ENCODE data around the gene KCNH8. TPM values are rescaled to one million over a fixed set of nuclear protein-coding genes. Genes with fewer than 3 reads are reported as not detected.

The KCNH8 gene
- total RNA-seq, 1 donor from 2014 or later: 2.3 TPM

- H3K36me3 Mint-ChIP-seq: no peaks in the 10 kb centered on the region
- Histone ChIP-seq H3K79me2 (ENCODE audit: low read depth) (no peaks in the 10 kb centered on the region), H4K20me1 (ENCODE audit: low read depth) (no peaks in the 10 kb centered on the region), H3K36me3 (no peaks in the 10 kb centered on the region), H3K27me3 (no peaks in the 10 kb centered on the region), H3K4me3 (no peak overlapping the region), H3F3A (ENCODE audit: low read depth) (no peaks in the 10 kb centered on the region), H3K9me3 (ENCODE audit: low read depth) (no peaks in the 10 kb centered on the region), H2AFZ (replicated peaks) (no peak overlapping the region), H3K4me1 (no peaks in the 10 kb centered on the region), H3K4me2 (no peak overlapping the region), H3K27ac (no peak overlapping the region), H3K9ac (no peak overlapping the region)
- no peaks in the 10 kb centered on the region for H3K9me3 Mint-ChIP-seq
- TF ChIP-seq EZH2 (IDR thresholded peaks at IDR 0.05): no peak
- TF ChIP-seq CTCF (IDR thresholded peaks at IDR 0.05): no peak
- no peak for TF ChIP-seq EZH2phosphoT487 (IDR thresholded peaks at IDR 0.05)
- no peak overlapping the region for H3K4me3 Mint-ChIP-seq
- peaks cover 12% of the 10 kb centered on the region for H3K4me1 Mint-ChIP-seq
- no peaks in the 10 kb centered on the region for H3K27me3 Mint-ChIP-seq (ENCODE audit: insufficient read depth, low read depth)
- H3K27ac Mint-ChIP-seq: no peak overlapping the region
- DNase-seq (ENCODE audit: low spot score): peak; percentile 2
Measured at GRCh38 chr3:19334120-19334519, 185.8 kb downstream of the KCNH8 start.

GRCh38 chr3:19338769-19339168, 190.5 kb downstream of the KCNH8 start:
- no peaks in the 10 kb centered on the region for H3K27me3 Mint-ChIP-seq (ENCODE audit: insufficient read depth, low read depth)
- Histone ChIP-seq H3K27me3 (no peaks in the 10 kb centered on the region), H3K36me3 (no peaks in the 10 kb centered on the region), H3K9ac (no peak overlapping the region), H3K79me2 (ENCODE audit: low read depth) (no peaks in the 10 kb centered on the region), H4K20me1 (ENCODE audit: low read depth) (no peaks in the 10 kb centered on the region), H3K4me1 (no peaks in the 10 kb centered on the region), H2AFZ (replicated peaks) (no peak overlapping the region), H3K4me2 (no peak overlapping the region), H3K4me3 (no peak overlapping the region), H3K9me3 (ENCODE audit: low read depth) (no peaks in the 10 kb centered on the region), H3F3A (ENCODE audit: low read depth) (no peaks in the 10 kb centered on the region), H3K27ac (no peak overlapping the region)
- H3K36me3 Mint-ChIP-seq: no peaks in the 10 kb centered on the region
- H3K4me1 Mint-ChIP-seq: peaks cover 17% of the 10 kb centered on the region
- TF ChIP-seq EZH2 (IDR thresholded peaks at IDR 0.05) (no peak), EZH2phosphoT487 (IDR thresholded peaks at IDR 0.05) (no peak), CTCF (IDR thresholded peaks at IDR 0.05) (no peak)
- no peak overlapping the region for H3K4me3 Mint-ChIP-seq
- H3K9me3 Mint-ChIP-seq: peaks cover 2% of the 10 kb centered on the region
- no peak overlapping the region for H3K27ac Mint-ChIP-seq
- no peak for DNase-seq (ENCODE audit: low spot score)

GRCh38 chr3:19342389-19342788, 194.1 kb downstream of the KCNH8 start:
- Mint-ChIP-seq H3K4me1 (peaks cover 14% of the 10 kb centered on the region), H3K36me3 (no peaks in the 10 kb centered on the region), H3K9me3 (peaks cover 2% of the 10 kb centered on the region), H3K27ac (no peak overlapping the region), H3K4me3 (no peak overlapping the region), H3K27me3 (ENCODE audit: insufficient read depth, low read depth) (no peaks in the 10 kb centered on the region)
- TF ChIP-seq EZH2phosphoT487 (IDR thresholded peaks at IDR 0.05) (no peak), CTCF (IDR thresholded peaks at IDR 0.05) (no peak), EZH2 (IDR thresholded peaks at IDR 0.05) (no peak)
- no peak for DNase-seq (ENCODE audit: low spot score)
- H3K4me3 ChIP-seq: no peak overlapping the region
- no peak overlapping the region for H2AFZ ChIP-seq (replicated peaks)
- no peaks in the 10 kb centered on the region for H3K9me3 ChIP-seq (ENCODE audit: low read depth)
- no peak overlapping the region for H3K4me2 ChIP-seq
- no peaks in the 10 kb centered on the region for H3K79me2 ChIP-seq (ENCODE audit: low read depth)
- H3K27ac ChIP-seq: no peak overlapping the region
- H4K20me1 ChIP-seq (ENCODE audit: low read depth): no peaks in the 10 kb centered on the region
- H3F3A ChIP-seq (ENCODE audit: low read depth): no peaks in the 10 kb centered on the region
- no peaks in the 10 kb centered on the region for H3K27me3 ChIP-seq
- no peak overlapping the region for H3K9ac ChIP-seq
- H3K4me1 ChIP-seq: no peaks in the 10 kb centered on the region
- no peaks in the 10 kb centered on the region for H3K36me3 ChIP-seq
